Measurements from ENCODE around the gene MPND.
A peak's percentile ranks its signal among the peaks of the same experiment; 100 is the strongest.

The MPND gene

GRCh38 chr19:4343370-4344307 is at the start of gene MPND:
Gene MPND, plus strand, starts transcription at chr19:4343562. Its CDS starts 32 bp downstream, at chr19:4343594.
- peak; percentile 88 for DNase-seq

- peak; percentile 94 for DNase-seq
Measured at GRCh38 chr19:4294389-4294788, 49.0 kb upstream of the MPND start.

DNA sequence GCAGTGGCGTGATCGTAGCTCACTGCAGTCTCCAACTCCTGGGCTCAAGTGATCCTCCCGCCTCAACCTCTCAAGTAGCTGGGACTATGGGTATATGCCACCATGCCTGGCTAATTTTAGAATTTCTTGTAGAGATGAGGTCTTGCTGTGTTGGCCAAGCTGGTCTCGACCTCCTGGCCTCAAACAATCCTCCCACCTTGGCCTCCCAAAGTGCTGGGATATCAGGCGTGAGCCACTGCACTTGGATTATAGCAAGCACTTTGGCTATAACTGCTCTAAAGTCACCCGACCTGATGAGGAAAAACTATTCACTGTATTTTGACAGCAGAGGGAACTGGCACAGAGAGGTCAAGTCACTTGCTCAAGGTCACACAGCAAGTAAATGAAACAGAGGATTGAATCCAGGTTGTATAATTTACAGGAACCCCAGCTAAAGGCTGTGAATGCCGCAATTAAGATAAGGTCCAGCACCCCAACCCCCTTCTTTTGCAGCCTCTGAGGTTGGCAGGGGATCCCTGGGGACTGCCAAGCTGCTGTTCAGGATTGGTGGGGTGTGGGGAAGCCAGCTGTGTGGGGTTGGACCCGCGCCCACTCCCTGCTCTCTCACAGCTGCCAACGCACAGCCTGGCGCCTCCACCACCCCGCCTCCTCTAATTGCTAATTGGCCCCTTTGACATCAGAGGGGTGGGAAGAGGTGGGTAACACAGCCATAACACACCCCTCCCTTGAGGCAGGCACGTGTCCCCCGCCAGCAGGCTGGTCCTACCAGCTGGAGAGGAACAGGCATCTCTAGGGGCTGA is 47.2 kb upstream of the MPND start:
- peak; percentile 100 for DNase-seq

DNA sequence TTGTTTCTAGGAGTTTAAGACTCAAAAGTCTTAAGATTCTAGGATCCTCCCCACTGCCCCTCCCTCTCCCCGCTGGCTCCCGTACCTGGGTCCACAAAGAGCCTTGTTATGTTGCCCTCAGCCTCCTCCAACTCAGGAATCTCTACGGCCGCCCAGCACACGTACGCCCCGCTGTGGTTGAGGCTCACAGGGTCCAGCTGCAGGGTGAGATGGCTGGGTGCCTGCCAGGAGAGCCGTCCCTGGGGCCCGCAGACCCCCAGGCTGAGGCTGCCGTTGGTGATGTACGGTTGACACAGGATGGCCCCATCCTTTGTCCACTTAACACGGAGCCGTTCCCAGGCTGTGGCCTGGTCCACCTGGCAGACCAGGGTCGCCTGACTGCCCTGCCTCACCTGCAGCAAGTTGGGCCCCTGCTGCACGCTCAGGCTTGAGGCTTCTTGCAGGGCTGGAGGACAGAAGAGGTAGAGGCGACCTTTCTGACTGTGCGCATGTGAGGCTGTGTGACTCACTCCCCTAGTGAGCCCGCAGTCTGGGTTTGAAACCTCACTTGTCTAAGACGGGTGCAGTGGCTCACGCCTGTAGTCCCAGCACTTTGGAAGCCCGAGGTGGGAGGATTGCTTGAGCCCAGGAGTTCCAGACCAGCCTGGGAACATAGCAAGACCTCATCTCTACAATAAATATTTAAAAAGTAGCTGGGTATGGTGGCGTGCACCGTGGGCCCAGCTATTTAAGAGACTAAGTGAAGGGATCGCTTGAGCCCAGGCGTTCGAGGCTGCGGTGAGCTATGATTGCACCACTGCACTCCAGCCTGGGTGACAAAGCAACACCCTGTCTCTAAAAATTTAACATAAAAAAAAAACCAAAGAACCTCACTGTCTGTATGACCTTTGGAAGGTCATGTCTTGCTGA is 45.2 kb upstream of the MPND start:
- no peak for DNase-seq

GRCh38 chr19:4298810-4299550 is 44.4 kb upstream of the MPND start:
- no peak for DNase-seq

- no peak for DNase-seq
Measured at GRCh38 chr19:4300589-4300988, 42.8 kb upstream of the MPND start.

DNA sequence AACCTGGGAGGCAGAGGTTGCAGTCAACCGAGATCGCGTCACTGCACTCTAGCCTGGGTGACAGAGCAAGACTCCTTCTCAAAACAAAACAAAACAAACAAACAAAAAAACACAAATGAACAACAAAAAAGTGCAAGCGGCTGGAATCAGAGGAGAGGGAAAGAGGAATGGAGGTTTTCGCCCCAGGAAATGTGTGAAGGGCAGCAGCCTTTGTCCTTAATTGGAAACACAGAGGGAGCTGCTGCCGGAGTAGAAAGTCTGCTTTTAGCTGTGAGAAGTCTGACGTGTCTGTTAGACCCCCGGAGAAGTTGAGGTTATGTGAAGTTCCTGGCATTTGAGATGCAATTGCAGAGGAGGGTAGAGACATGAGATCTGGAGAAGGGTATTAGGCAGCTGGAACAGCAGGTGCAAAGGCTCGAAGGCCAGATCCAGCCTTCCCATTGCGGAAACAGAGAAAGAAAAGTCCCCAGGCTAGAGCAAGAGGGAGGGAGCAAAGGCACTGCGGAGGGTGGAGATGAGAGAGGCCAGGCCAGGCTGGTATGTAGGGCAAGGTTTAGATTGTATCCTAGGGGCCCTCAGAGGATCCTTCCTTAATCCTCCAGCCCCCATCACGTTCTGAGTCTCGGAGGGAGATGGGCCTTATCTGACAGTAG is 41.6 kb upstream of the MPND start:
- DNase-seq: no peak

DNA sequence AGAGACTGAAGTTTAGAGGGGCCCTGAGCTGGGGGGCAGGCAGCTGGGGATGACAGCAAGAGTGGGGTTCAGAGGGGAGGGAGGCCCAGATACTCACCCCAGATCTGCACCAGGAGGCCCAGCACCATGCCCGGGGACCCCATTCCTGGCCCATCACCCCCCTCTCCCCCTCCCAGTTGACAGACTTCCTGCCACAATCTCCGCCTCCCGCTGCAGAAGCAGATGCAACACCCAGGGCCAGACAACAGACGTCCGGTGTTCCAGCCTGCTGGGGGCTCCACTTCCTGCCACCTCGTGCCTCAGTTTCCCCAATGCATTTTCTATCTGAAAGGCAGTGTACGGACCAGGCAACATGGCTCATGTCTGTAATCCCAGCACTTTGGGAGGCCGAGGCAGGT is 41.1 kb upstream of the MPND start, which contains the start of gene TMIGD2:
TSS of gene TMIGD2 (minus strand) at position 147 of the 398 bp plus-strand sequence. CDS start at position 143, 4 bp downstream.
- no peak for DNase-seq

- no peak for DNase-seq
Measured at GRCh38 chr19:4303819-4304537, 39.4 kb upstream of the MPND start.

- DNase-seq: peak; percentile 84
Measured at GRCh38 chr19:4304538-4305256, 38.7 kb upstream of the MPND start, which contains the start of gene FSD1. Gene FSD1, plus strand, starts transcription at chr19:4304598. Its CDS starts 149 bp downstream, at chr19:4304747.

DNA sequence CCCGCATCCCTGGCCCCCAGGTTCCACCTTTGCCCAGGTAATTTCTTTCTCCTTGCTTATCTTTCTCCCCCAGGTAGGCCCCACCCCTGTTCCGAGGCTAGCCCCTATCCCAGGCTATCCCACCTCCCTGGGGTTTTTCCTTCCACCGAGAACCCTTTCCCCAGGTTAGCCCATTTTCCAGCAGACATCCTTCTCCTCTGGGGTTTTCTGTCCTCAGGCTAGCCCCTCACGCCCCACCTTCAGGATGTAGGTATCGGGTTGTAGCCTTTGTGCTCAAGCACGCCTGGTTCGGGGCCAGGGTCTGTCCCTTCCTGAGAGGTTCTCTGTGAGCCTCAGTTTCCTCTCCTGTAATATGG is 38.1 kb upstream of the MPND start:
- peak; percentile 14 for DNase-seq

GRCh38 chr19:4305659-4306058 is 37.7 kb upstream of the MPND start:
- DNase-seq: no peak

GRCh38 chr19:4310247-4311121 is 32.9 kb upstream of the MPND start:
- no peak for DNase-seq

DNA sequence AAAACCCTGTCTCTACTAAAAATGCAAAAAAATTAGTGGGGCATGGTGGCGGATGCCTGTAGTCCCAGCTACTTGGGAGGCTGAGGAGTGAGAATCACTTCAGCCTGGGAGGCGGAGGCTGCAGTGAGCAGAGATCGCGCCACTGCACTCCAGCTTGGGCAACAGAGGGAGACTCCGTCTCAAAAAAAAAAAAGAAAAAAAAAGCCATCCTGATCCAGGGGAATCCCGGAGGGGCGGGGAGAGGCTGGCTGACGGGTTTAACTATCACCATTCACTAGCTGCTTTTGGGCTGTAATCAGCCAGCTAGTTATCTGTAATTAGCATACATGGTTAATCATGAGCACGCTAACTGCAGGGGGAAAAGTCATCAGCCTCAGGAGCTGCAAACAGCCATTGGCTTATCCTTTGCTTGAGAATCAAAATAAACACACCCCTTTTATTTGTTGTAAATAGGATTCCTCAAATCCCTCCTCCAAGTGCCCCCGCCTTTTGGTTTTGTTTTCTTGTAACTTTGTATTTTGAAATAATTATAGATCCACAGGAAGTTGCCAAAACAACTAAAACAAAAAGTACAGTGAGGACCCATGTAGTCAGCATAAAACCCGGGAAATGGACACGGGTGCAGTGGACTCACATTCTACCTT is 29.4 kb upstream of the MPND start:
- no peak for DNase-seq

GRCh38 chr19:4316956-4317355 is 26.4 kb upstream of the MPND start:
- no peak for DNase-seq

GRCh38 chr19:4318460-4318859 is 24.9 kb upstream of the MPND start:
- DNase-seq: no peak

DNA sequence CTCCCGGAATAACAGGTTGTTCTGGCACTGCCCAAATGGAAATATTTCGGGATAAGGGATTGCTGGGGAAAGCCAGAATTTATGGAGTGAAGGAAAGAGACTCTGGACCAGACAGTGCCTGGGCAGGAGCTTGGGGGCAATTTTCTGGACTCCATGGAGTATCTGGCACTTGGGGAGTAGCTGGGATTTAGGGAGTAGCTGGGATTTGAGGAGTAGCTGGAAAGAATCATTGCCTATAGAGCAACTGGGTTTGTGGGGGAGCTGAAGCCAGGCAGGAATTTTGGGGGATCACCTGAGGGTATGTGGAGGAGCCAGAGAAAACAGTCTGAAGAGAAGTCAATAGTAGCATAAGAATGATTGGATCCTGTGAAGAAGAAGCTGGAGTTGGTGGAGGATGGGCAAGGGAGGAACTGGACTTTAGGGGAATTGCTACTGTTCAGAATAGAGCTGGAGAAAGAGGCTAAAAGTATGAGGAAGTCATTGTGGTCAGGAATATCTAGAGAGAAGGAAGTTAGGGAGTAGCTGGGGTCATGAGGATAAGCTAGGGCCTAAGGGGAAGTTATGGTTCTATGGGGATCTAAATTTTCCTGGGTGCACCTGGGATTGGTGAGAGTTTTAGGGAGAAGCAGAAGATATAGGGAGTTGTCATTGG is 24.2 kb upstream of the MPND start:
- DNase-seq: no peak

- no peak for DNase-seq
Measured at GRCh38 chr19:4320419-4320818, 22.9 kb upstream of the MPND start.
